Chondrocyte (in vitro differentiated cells): ENCODE data around the gene CAMSAP2. TPM values are rescaled to one million over a fixed set of nuclear protein-coding genes. Genes with fewer than 3 reads are reported as not detected.
"Not testable (repeated sequence)": the region's sequence is repeated elsewhere in the genome, so short reads cannot be mapped to it uniquely, and the experiment has no call there.

ENCODE experiments used
- DNase-seq: peaks from one replicate; pipeline ENCODE4 v3.0.0; 2021; ENCODE audit warnings: mixed read lengths, low spot score
- H3K27ac Mint-ChIP-seq: one replicate; pipeline ENCODE4 v1.8.0; 2021; ENCODE audit warnings: mild to moderate bottlenecking, moderate library complexity, mixed read lengths; ENCODE audit not compliant: unreplicated experiment
- H3K27me3 Mint-ChIP-seq: 2 replicates; pipeline ENCODE4 v1.8.0; 2021; ENCODE audit warnings: low read depth, mixed read lengths
- H3K36me3 Mint-ChIP-seq: 2 replicates; pipeline ENCODE4 v1.8.0; 2021; ENCODE audit warnings: low read depth, mixed read lengths
- H3K4me1 Mint-ChIP-seq: 2 replicates; pipeline ENCODE4 v1.8.0; 2021; ENCODE audit warnings: low read depth, mild to moderate bottlenecking, mixed read lengths
- H3K4me3 Mint-ChIP-seq: one replicate; pipeline ENCODE4 v1.8.0; 2021; ENCODE audit warnings: mild to moderate bottlenecking, moderate library complexity, mixed read lengths; ENCODE audit not compliant: unreplicated experiment
- H3K9me3 Mint-ChIP-seq: 2 replicates; pipeline ENCODE4 v1.8.0; 2021; ENCODE audit warnings: low read depth, mixed read lengths
- total RNA-seq: library from RNA; stranded (reverse); gene quantifications from 3 replicates; pipeline ENCODE4 v1.2.1, GENCODE V29; 2021
- TF ChIP-seq, protein P1 (sequence below): fragments of 200-600 bp; sonication (generic); IDR thresholded peaks from 2 replicates; pipeline ENCODE4 v1.5.0; 2021; ENCODE audit warnings: antibody characterized with exemption, mild to moderate bottlenecking, moderate library complexity

Gene CAMSAP2
- total RNA-seq, 1 donor from 2014 or later, result 51.8 TPM

GRCh38 chr1:200741551-200742207, 3.0 kb downstream of the CAMSAP2 start:
- peaks cover 55% of the 10 kb centered on the region for H3K4me1 Mint-ChIP-seq
- TF ChIP-seq, protein P1, sequence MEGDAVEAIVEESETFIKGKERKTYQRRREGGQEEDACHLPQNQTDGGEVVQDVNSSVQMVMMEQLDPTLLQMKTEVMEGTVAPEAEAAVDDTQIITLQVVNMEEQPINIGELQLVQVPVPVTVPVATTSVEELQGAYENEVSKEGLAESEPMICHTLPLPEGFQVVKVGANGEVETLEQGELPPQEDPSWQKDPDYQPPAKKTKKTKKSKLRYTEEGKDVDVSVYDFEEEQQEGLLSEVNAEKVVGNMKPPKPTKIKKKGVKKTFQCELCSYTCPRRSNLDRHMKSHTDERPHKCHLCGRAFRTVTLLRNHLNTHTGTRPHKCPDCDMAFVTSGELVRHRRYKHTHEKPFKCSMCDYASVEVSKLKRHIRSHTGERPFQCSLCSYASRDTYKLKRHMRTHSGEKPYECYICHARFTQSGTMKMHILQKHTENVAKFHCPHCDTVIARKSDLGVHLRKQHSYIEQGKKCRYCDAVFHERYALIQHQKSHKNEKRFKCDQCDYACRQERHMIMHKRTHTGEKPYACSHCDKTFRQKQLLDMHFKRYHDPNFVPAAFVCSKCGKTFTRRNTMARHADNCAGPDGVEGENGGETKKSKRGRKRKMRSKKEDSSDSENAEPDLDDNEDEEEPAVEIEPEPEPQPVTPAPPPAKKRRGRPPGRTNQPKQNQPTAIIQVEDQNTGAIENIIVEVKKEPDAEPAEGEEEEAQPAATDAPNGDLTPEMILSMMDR, result no peak
- peaks cover 5% of the 10 kb centered on the region for H3K36me3 Mint-ChIP-seq
- H3K27ac Mint-ChIP-seq, result peak overlapping the region; percentile 67
- no peak for DNase-seq
- no peaks in the 10 kb centered on the region for H3K9me3 Mint-ChIP-seq
- H3K27me3 Mint-ChIP-seq, result no peaks in the 10 kb centered on the region
- H3K4me3 Mint-ChIP-seq, result peak overlapping the region; percentile 100

DNA sequence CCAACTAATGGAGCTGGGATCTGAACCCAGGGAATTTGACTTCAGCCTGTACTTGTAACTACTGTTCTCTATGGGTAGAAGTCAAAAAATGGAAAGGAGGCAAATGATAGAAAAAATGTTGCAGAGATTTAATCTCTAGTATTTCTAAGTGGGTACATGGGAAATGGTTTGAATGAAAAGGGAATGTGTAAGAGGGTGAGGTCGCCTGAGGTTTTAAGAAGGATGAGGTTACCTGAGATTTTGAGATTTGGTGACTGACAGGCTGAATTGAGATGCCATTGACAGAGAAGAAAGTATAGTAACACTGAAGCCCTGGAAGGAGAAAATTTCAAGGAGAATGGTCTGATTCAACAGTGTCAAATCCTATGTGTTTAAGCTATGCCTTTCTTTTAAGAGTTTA, 5.5 kb downstream of the CAMSAP2 start:
- TF ChIP-seq, protein P1, result no peak
- H3K36me3 Mint-ChIP-seq, result peaks cover 4% of the 10 kb centered on the region
- no peaks in the 10 kb centered on the region for H3K27me3 Mint-ChIP-seq
- no peaks in the 10 kb centered on the region for H3K9me3 Mint-ChIP-seq
- no peak overlapping the region for H3K4me3 Mint-ChIP-seq
- no peak for DNase-seq
- peaks cover 46% of the 10 kb centered on the region for H3K4me1 Mint-ChIP-seq
- H3K27ac Mint-ChIP-seq, result no peak overlapping the region

GRCh38 chr1:200749090-200749489, 10.4 kb downstream of the CAMSAP2 start:
- H3K27ac Mint-ChIP-seq, result no peak overlapping the region
- peaks cover 29% of the 10 kb centered on the region for H3K4me1 Mint-ChIP-seq
- no peaks in the 10 kb centered on the region for H3K9me3 Mint-ChIP-seq
- H3K4me3 Mint-ChIP-seq, result no peak overlapping the region
- peaks cover 7% of the 10 kb centered on the region for H3K36me3 Mint-ChIP-seq
- DNase-seq, result no peak
- TF ChIP-seq, protein P1, result no peak
- no peaks in the 10 kb centered on the region for H3K27me3 Mint-ChIP-seq

DNA sequence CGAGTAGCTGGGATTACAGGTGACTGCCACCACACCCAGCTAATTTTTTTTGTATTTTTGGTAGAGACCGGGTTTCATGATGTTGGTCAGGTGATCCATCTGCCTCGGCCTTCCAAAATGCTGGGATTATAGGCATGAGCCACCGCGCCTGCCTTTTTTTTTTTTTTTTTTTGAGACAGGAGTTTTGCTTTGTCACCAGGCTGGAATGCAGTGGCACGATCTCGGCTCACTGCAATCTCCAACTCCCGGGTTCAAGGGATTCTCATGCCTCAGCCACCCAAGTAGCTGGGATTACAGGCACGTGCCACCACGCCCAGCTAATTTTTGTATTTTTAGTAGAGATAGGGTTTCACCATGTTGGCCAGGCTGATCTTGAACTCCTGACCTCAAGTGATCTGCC, 12.1 kb downstream of the CAMSAP2 start:
- H3K4me1 Mint-ChIP-seq, result peaks cover 23% of the 10 kb centered on the region
- not testable (repeated sequence) for H3K9me3 Mint-ChIP-seq, H3K36me3 Mint-ChIP-seq, H3K27me3 Mint-ChIP-seq, H3K27ac Mint-ChIP-seq, H3K4me3 Mint-ChIP-seq, DNase-seq

GRCh38 chr1:200751717-200752116, 13.0 kb downstream of the CAMSAP2 start:
- H3K27me3 Mint-ChIP-seq, result no peaks in the 10 kb centered on the region
- H3K27ac Mint-ChIP-seq, result no peak overlapping the region

More at GRCh38 chr1:200751717-200752116, 13.0 kb downstream of the CAMSAP2 start:
- DNase-seq, result no peak
- TF ChIP-seq, protein P1, result no peak
- H3K4me1 Mint-ChIP-seq, result peaks cover 24% of the 10 kb centered on the region
- H3K4me3 Mint-ChIP-seq, result no peak overlapping the region
- H3K36me3 Mint-ChIP-seq, result peaks cover 3% of the 10 kb centered on the region
- H3K9me3 Mint-ChIP-seq, result no peaks in the 10 kb centered on the region
